ES-I3 (cell line): ENCODE data around the gene PIAS2.

Experiments used
- H3K36me3 ChIP-seq: 2 replicates; pipeline ENCODE4 v1.6.1; 2013; ENCODE audit warnings: mild to moderate bottlenecking, low read length, control low read depth, moderate library complexity; ENCODE audit not compliant: insufficient read depth
- H3K4me1 ChIP-seq: 2 replicates; pipeline ENCODE4 v1.6.1; 2013; ENCODE audit warnings: mild to moderate bottlenecking, control low read depth, low read length; ENCODE audit not compliant: insufficient read depth
- H3K9ac ChIP-seq: 2 replicates; pipeline ENCODE4 v1.6.1; 2013; ENCODE audit warnings: low read depth, mild to moderate bottlenecking, low read length, moderate library complexity
- H3K9me3 ChIP-seq: 2 replicates; pipeline ENCODE4 v1.6.1; 2013; ENCODE audit warnings: mild to moderate bottlenecking, low read length, moderate library complexity; ENCODE audit not compliant: control insufficient read depth, insufficient read depth

PIAS2 gene

DNA sequence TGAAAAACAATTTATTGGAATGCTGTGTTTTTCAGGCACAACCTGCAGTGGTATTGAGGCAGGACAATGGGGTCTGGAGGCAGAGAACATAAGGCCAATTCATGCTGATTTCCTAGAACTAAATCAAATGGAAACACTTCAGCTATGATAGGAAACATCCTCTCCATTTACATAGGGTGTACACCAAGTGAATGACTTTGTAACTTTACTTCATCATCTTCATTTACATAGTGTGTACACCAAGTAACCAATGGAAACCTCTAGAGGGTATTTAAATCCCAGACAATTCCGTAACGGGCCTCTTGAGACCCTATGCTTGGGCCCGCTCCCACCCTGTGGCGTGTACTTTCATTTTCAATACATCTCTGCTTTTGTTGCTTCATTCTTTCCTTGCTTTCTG is 128.2 kb downstream of the PIAS2 start:
- H3K4me1 ChIP-seq, result no peaks in the 10 kb centered on the region
- no peaks in the 10 kb centered on the region for H3K36me3 ChIP-seq

DNA sequence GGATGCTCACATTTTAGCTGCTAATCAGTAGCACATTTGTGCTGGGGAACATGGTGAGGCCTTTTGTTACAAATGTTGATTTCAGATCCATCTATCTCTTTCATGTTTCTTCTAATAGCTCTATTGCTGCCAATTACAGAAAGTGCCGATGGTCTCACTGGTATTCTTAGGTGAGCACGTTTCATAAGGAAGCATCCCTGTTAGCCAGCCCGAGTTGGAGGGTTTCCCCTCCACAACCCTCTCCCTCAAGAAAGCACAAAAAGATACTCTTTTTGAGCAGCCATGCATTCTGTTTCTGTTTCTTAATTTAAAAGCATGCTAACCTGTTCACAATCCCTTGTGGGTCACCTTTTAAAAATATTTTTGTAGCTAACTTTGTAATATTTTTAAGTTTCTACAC is 129.6 kb downstream of the PIAS2 start:
- Histone ChIP-seq H3K36me3 (no peaks in the 10 kb centered on the region), H3K9me3 (peaks cover 3% of the 10 kb centered on the region; the same call in 1 of the 2 replicates), H3K4me1 (no peaks in the 10 kb centered on the region), H3K9ac (no peak overlapping the region)

More for the DNA sequence above, 128.2 kb downstream of the PIAS2 start:
- H3K9me3 ChIP-seq, result peaks cover 3% of the 10 kb centered on the region; the same call in 1 of the 2 replicates
- H3K9ac ChIP-seq, result no peak overlapping the region

DNA sequence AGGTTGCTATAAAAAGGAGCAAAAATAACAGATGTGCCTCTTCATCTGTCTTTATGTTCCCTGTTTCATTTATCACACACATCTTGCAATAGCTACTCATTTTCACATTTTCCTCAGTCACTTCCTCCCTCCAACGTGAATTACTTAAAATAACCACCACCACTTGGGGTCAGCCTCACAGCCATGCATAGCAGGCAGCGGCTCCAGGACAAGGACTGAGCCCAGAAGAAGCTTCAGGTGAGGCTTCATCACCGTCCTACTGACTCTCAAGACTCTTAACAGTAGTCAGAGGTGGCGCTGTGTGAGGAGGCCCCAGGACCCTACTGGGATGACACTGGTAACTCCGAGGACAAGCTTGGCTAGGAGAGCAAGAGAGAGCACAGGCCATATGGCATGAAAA is 144.9 kb downstream of the PIAS2 start:
- Histone ChIP-seq H3K4me1 (no peaks in the 10 kb centered on the region), H3K36me3 (no peaks in the 10 kb centered on the region), H3K9ac (no peak overlapping the region)

DNA sequence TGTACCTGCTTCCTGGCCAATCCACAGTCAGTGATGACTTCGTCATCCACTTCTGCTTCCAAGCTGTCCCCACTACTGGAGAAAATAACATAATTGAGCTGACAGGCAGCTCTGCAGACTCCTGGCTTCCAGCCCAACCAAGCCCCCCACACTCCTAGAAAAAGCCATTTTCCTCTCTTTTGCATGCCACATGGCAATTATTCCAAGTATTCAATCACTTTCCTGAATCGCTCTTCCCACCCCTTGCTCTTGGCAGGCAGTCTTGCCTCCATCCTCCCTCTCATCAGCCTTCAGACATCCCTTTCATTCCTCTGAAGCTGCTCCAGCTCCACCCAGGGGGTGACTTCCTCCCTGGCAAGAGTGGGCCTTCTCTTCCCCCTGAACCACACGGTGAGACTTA is 146.2 kb downstream of the PIAS2 start:
- H3K9me3 ChIP-seq, result no peaks in the 10 kb centered on the region
- H3K4me1 ChIP-seq, result no peaks in the 10 kb centered on the region
- no peak overlapping the region for H3K9ac ChIP-seq
- H3K36me3 ChIP-seq, result no peaks in the 10 kb centered on the region

More for the DNA sequence above, 144.9 kb downstream of the PIAS2 start:
- no peaks in the 10 kb centered on the region for H3K9me3 ChIP-seq

GRCh38 chr18:46770708-46771107 is 146.6 kb downstream of the PIAS2 start:
- no peak overlapping the region for H3K9ac ChIP-seq
- H3K4me1 ChIP-seq, result no peaks in the 10 kb centered on the region
- no peaks in the 10 kb centered on the region for H3K36me3 ChIP-seq
- H3K9me3 ChIP-seq, result no peaks in the 10 kb centered on the region

GRCh38 chr18:46768166-46768921 is 149.0 kb downstream of the PIAS2 start:
- no peaks in the 10 kb centered on the region for H3K4me1 ChIP-seq
- no peaks in the 10 kb centered on the region for H3K36me3 ChIP-seq
- H3K9ac ChIP-seq, result no peak overlapping the region
- H3K9me3 ChIP-seq, result no peaks in the 10 kb centered on the region

DNA sequence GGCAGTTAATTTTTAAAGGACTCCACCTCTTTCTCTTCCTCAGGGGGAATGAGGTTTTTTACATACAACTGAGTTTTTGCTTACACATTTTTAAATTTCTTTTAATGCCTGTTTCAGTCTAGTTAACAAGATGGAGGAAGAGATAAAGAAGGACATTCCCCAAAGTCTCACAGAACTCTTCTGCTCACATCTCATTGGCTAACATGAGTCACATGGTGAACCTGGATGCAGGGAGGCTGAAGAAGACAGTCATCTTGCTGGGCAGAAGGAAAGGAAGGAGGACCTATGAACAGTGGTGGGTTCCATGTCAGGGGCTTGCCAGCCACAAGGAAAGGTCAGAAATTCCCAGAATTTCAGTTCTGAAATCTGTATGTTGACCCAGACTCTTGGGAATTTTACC is 150.1 kb downstream of the PIAS2 start:
- no peaks in the 10 kb centered on the region for H3K36me3 ChIP-seq
- no peaks in the 10 kb centered on the region for H3K4me1 ChIP-seq
- no peak overlapping the region for H3K9ac ChIP-seq
- no peaks in the 10 kb centered on the region for H3K9me3 ChIP-seq

GRCh38 chr18:46764586-46764985 is 152.7 kb downstream of the PIAS2 start:
- Histone ChIP-seq H3K4me1 (no peaks in the 10 kb centered on the region), H3K36me3 (no peaks in the 10 kb centered on the region), H3K9ac (no peak overlapping the region), H3K9me3 (no peaks in the 10 kb centered on the region)

DNA sequence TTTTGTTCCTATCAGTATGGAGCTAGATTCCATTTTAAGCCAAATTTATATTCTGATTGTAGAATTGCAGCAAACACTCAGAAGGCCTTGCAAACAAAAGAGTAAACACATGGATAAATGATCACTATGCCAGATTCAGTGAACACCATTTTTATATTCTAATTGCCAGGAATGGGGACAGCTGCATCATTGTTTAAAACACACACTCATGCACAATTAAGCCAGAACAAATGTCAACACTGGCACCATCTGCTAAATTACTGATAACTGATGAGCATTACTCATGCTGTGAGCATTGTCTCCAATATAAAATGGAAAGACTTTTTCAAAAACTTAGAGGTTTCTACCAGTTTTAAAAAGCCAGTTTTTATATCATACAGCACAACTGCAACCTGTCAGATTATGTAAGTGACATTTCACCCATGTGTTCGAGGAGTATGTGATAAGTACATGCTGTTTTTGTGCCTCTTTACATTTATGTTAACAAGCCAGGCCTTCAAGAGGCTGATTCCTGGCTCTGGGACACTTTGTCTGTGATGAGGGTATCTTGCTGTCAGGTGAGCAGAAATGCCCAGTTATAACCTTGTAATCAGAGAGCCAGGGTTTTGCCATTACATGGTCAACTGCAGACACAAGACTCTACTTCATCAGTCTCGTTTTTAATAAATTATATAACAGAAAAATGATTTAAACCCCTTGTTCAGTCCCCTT is 156.1 kb downstream of the PIAS2 start:
- H3K36me3 ChIP-seq, result no peaks in the 10 kb centered on the region
- H3K9me3 ChIP-seq, result no peaks in the 10 kb centered on the region
- H3K4me1 ChIP-seq, result no peaks in the 10 kb centered on the region
- no peak overlapping the region for H3K9ac ChIP-seq

GRCh38 chr18:46759890-46760289 is 157.4 kb downstream of the PIAS2 start:
- Histone ChIP-seq H3K36me3 (no peaks in the 10 kb centered on the region), H3K4me1 (no peaks in the 10 kb centered on the region), H3K9me3 (no peaks in the 10 kb centered on the region), H3K9ac (no peak overlapping the region)

DNA sequence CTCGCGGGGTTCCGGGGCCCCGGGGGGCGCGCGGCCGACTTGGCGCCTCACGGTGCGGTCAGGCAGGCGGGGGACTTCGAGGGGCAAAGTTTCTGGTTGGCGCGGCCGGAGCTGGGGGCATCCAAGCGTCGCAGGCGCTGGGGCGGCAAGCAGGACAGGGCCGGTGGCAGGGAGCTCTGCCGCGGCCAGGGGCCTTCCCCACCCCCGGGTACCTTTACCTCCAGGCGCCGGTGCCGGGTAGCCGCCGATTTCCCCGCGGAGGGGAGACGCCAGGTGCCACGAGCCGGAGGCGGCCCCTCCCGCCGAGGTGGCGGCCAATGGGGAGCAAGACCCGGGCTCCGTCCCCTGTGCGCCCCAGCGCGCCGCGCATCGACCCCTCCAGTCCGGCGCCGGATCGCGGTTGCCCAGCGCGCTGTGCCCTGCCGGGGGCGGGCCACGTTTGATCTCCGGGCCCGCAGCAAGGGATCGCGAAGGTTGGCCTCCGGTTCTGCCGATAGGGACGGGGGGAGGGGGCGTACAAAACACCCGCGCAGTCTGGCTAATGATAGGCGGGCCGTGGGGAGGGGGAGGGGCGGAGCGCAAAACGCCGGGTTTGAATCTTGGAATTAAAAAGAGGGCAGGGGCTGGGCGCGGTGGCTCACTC is 160.6 kb downstream of the PIAS2 start, which contains the start of gene ST8SIA5:
Gene ST8SIA5, minus strand, starts transcription at position 495 of the 643 bp plus-strand sequence. CDS start 545 bp downstream, outside the sequence.
- Histone ChIP-seq H3K36me3 (no peaks in the 10 kb centered on the region), H3K4me1 (no peaks in the 10 kb centered on the region), H3K9ac (peak within 1 kb of the TSS; percentile 51; the same call in 1 of the 2 replicates), H3K9me3 (no peaks in the 10 kb centered on the region)

- Histone ChIP-seq H3K9me3 (no peaks in the 10 kb centered on the region), H3K9ac (peak overlapping the region; percentile 51; the same call in 1 of the 2 replicates), H3K4me1 (no peaks in the 10 kb centered on the region)
Measured at GRCh38 chr18:46756025-46756558, 161.2 kb downstream of the PIAS2 start.

GRCh38 chr18:46755315-46756024 is 161.8 kb downstream of the PIAS2 start:
- Histone ChIP-seq H3K9ac (peak overlapping the region; percentile 51; the same call in 1 of the 2 replicates), H3K9me3 (no peaks in the 10 kb centered on the region), H3K4me1 (no peaks in the 10 kb centered on the region), H3K36me3 (no peaks in the 10 kb centered on the region)

More at GRCh38 chr18:46756025-46756558, 161.2 kb downstream of the PIAS2 start:
- H3K36me3 ChIP-seq, result no peaks in the 10 kb centered on the region
